ENCODE data around the gene TNS3.
"Not testable (repeated sequence)": the region's sequence is repeated elsewhere in the genome, so short reads cannot be mapped to it uniquely, and the experiment has no call there.

TNS3 gene

DNA sequence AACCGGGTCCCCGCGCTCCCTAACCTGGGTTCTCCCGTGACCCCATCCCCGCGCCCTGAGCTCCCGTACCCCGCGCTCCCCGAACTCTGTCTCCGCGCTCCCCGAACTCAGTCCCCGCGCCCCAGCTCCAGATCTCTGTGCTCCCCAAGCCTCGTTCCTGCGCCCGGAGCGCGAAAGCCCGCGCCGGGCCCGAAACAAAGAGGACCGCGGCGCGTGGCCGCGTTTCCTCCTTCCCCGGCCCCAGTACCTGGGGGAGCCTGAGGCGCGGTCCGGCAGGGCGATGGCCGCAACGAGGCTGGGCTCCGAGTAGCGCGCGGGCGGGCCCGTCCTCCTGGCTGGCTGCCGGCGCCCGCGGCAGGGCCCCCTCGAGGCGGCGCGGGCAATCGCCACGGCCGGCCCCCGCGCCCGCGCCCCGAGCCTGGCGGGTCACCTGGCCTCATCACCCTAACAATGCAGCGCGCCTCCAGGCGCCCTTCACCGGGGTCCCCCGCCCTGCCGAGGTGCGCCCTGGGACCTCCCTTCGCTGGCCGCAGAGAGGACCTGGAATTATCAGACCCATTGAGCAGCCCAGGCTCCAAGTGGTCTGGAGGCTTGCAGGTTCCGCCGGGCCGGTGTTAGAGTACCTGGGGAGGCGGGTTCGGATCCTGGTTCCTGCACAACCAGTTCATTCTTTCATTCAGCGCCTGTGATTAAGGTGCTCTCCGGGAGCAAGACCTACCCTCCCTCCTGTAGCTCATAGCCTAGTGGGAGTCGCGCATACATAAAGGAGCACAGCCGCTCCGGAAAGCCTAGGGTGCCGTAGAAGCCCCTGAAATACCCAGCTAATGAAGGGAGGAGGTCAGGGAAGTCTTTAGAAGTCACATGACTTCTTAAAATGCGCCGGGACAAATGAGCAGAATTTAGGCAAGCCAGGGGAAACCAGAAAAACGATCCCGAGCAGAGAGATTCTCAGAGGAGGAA lies at the start of gene TNS3:
Gene TNS3, minus strand, starts transcription at position 308 of the 960 bp plus-strand sequence. CDS start 142,475 bp downstream, outside the sequence.
- no peak for DNase-seq

DNA sequence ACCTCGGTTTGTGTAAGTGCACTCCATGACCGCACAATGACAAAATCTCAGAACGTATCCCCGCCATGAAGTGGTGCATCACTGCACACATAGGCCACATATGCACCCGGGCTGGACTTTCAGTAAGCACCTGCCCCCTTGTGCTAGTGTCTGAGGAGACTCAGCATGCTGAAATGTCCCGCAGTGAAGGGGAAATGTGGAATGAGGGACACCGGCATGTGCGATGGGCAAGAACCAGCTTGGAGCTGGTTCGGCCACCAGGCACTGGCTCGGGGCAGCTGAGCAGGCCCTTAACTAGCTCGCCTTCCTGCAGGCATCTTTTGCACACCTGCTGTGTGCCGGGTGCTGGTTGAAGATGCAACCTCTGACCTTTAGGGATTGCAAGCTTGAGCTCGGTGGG lies 49.8 kb upstream of the TNS3 start:
- DNase-seq, result no peak

DNA sequence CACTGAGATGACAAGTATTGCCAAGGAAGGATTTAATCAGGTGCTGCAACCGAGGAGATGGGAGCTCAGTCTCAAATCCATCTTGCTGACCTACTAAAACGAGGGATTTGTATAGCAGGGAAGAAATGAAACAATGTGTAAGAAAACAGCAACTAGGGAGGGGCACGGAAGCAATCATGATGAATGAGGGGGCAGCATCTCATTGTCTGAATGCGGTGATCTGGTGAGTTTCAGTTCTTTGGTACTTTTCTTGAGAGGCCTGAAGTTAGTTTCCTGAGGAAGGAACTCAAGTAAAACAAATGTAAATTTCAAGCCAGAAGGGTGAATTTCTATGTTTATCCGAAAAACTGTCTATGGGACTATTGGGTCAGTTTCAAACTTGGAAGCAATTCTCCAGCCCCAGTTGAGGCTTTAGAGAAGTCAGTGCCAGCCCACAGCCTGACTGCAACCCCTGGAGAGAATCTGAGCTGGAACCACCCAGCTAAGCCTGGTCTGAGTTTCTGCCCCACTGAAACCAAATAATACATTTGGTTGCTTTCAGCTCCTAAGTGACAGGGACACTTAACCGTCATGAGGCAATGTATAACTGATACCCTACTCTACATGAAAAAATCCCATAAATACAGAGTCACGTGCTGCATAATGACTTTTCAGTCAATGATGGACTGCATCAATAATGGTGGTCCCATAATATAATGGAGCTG lies 45.8 kb upstream of the TNS3 start:
- DNase-seq, result no peak

DNA sequence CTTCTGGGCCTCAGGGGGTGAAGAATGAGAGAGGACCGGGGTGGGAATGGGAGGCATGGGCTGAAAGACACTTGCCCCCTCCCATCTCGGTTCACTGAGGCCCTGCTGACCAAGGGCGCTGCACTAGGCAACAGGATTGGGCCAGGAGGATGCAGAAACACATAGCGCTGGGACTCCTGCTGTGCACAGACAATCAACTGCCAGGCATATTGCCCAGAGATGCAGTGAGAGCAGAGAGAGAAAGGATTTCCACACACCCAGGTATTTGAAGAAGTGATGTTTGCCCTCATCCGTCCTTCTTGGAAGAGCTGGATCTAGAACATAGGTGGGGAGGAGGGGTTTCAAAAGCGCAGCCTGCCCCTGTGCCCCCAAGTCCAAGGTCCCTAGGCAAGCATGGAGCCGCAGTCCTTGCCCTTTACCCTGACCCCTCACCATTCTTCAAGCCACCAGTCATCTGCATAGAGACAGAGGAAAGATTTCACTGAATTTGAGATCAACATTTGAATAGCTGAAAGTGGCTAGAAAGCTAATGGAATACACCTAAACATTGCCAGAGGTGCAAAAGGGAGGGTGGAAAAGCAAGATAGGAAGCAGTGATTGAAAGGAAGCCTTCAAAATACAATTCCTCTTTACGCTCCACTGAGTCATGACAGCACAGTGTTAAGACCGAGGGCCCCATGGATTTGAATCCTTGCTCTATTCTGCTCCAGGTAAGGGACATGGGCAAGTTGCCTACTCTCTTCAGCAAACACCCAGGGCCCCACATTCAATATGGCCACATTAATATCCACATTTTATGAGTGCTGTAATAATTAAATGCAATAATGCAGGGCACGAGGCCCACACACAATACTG lies 44.2 kb upstream of the TNS3 start:
- DNase-seq, result no peak

DNA sequence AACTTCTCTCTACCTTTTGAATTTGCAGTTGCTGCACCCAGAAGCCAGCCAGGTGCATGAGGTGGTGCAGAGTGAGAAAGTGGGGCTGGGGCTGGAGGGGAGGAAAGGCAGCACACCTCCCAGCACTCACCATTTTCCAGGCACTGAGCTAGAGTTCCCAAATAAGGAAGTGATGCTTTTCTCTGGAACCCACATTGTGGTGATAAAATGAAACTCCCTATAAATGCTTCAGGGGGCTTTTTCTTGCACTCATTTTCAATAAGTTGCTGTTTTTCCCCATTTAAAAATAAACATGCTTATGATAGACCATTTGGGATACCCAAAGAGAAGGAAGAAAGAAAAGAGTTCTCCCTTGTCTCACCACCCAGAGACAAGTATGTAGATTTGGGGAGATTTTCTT lies 42.8 kb upstream of the TNS3 start:
- DNase-seq, result no peak

DNA sequence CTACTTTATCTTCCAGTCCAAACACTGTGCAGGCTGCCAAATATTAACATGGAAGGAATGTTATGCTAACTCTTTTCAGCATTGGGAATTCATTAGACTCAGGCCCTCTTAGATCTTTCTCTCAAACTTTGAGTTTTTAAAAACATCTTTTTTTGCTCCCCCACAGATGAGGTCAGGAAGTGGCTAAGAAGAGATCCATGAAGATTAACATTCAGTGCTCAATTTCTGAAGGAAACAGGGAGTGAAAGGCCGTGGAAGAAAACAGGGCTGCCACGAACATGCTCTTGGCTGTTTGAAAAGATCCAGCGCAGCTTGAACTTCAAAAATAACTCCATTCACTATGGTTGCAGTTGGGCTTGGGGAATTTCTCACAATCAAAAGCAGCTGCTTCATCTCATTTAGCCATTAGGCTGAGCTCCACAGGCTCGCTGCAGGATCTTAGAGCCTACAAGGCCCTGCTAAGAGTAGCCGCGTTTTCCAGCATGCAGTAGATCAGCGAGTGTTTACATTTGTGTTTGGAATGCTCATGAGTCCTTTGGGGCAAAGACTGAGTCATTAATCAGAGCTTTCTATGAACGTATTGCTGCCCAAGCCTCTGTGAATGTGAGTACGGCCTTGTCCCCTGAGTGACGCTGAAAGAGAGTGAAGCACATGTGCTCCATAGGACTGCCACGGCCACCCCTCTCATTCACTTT lies 41.2 kb upstream of the TNS3 start:
- no peak for DNase-seq

DNA sequence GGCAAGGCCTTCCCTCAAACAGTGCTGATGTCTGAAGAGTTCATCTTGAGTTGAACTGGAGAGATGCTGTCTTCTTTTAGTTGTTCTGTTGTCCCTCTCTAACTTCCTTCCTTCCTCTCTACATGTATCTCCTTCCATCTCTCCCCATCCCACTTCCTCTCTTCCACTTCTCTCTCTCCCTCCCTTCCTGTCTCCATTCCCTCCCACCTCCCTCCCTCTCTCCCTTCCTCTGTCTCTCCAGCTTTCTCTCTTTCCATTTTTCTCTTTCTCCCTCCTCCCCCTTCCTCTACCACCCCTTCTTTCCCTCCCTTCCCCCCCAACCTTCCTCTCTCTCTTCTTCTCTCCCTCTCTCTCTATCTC lies 40.7 kb upstream of the TNS3 start:
- no peak for DNase-seq

DNA sequence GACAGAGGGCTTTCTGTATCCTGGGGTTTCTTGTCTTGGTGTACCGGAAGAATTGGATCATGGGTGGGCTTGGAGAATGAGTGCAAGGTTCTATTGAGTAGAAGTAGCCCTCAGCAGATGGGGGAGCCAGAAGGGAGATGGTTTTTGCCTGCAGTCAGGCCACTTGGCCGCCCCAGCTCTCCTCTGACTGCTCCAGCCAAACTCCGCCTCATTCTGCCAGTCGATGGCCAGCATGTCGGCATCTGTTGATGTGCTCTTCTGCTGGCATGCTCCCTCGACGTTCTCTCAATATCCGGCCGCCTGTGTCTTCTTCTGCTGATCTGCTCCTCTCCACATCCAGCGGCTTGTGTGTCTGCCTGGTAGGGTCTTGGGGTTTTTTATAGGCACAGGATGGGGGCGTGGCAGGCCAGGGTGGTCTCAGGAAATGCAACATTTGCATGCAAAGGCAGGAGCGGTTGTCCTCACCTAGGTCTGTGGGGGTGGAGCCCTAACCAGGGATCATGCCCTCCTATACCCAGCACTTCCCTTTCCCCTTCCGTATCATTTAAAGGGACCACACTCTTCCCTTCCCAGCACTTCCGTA lies 40.2 kb upstream of the TNS3 start:
- no peak for DNase-seq

DNA sequence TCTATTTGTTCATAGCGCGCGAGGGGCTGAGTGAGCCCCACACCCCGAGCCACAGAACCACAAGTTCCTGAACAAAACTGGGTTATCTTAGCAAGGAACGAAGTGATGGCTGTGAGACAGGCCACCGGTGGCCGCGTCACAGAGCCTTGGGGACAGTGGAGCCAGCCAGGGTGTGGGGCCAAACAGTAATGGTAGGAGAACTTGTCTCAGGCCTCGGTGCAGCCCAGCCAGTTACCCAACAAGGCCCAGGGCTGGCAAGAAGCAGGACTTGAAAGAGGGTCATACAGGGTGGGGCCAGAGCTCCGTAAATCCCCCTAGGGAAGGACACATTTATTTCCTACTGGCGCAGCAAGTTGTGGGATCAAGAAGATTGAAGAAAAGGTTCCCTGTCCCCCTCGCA lies 39.4 kb upstream of the TNS3 start:
- no peak for DNase-seq

DNA sequence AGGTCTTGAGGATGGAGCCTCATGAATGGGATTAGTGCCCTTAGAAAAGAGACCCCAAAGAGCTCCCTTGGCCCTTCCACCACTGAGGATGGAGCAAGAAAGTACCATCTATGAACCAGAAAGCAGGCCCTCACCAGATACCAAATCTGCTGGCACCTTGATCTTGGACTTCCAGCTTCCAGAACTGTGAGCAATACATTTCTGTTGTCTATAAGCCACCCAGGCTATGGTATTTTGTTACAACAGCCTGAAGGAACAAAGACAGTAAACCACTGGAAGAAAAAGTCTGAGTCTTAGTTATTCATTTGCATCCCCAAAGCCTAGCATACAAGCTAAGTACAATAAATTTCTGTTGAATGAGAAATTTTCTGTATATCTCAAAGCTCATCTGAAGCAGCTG lies 37.9 kb upstream of the TNS3 start:
- no peak for DNase-seq

DNA sequence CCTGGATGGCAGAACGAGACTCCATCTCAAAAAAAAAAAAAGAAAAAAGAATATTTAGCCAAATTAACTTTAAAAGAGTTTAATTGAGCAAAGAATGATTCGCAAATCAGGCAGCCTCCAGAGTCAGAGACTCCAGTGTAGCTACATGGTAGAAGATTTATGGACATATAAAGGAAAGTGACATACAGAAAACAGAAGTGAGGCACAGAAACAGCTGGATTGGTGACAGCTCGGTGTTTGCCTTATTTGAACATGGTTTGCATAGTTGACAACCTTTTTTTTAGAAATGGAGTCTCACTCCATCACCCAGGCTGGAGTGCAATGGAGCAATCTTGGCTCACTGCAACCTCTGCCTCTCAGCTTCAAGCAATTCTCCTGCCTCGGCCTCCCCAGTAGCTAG lies 35.2 kb upstream of the TNS3 start:
- DNase-seq, result no peak

DNA sequence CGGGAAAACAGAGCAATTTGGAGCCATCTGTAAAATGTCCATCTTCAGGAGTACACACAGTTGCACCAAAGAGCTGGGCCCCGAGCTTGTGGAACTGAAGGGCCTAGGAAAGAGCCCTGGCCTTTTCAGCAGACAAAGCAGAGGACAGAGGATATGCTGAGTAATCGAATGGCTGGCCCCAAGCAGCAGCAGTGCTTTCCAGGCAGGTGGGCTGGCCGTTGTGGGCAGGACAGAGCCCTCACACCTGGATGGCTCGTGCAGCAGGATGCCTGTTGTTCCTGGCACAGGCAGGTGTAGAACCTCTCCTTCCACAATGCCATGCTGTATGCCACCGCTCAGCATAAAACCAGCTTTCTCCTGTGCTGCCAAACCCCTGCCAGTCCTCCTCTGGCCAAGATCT lies 32.5 kb upstream of the TNS3 start:
- DNase-seq, result no peak

DNA sequence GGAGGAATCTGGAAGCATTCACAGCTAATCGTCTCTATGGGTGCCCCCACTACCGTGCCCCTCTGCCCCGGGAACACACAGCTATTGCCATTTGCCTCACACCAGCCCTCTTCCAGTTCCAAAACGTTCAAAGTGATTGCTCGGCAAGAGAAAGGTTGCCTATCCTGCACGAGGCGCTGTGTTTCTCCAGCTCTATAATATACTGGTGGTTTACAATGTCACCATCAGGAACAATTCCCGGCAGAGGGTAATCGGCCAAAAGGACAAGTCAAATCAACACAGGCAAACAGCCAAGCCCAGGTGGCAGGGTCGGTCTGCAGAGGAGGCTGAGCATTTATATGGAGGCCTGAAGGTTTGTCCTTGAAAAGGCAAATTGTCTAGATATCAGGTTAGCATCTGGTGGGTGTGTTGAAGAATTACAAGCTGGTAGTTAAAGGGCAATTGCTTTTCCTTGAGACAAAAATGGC lies 29.2 kb upstream of the TNS3 start:
- DNase-seq, result no peak

DNA sequence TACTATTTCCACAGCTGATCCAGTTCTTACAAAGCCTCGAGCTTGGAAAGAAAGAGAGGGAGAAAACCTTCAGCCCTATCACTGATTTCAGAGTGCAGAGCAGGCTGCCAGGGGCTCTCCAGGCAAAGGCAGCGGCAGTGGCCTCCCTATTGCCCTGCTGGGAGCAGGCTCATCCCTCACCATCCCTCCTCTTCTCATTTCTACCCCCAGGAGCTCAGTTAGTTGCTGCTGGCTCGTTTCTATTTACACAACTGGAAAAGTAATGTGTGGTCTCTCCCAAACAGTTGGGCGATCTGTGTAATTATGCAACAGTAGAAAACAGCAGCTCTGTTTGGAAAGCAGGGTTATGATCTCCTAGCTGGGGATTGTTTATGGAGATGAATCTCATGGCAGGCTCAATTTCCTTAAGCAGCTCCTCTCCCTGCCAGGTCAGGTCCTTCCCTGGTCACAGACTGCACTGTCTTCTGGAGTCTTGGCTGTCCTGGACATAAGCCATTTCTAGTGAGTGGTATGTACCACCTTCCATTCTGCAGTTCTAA lies 28.7 kb upstream of the TNS3 start:
- DNase-seq, result no peak

DNA sequence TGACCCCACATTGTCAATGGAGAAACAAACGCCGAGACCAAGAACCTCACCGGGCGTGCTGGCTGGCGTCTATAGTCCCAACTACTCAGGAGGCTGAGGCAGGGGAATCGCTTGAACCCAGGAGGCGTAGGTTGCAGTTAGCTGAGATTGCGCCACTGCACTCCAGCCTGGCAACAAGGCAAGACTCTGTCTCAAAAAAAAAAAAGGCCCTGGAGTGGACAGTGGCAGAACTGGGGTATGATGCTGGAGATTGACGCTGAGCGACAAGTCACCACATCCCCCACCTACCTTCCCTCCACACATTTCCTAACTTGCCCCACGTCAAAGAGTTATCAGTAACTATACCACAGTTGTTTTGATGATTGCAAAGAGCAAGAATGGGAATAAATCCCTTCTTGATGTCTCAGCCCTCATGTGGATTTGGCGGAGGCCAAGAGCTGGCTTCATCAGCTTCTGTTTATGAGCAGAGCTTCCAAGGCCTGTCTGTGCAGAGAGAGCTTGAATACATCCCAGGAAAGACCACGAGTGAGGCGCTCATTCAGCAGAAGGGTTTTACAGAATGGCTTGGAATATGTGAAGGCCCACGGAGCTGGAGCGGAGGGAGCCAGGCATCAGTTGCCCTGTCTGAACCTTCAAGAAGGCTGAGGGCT lies 28.0 kb upstream of the TNS3 start:
- DNase-seq, result no peak

DNA sequence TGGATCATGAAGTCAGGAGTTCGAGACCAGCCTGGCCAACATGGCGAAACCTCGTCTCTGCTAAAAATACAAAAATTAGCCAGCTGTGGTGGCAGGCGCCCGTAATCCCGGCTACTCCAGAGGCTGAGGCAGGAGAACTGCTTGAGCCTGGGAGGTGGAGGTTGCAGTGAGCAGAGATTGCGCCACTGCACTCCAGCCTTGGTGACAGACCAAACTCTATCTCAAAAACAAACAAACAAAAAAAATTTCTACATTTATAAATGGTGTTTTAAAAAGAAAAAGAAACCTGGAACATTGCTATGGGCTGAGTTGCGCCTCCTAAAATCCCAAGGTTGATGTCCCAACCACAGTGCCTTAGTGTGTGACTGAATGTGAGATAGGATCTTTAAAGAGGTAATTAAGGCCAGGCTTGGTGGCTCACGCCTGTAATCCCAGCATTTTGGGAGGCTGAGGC lies 24.7 kb upstream of the TNS3 start:
- DNase-seq, result not testable (repeated sequence)

DNA sequence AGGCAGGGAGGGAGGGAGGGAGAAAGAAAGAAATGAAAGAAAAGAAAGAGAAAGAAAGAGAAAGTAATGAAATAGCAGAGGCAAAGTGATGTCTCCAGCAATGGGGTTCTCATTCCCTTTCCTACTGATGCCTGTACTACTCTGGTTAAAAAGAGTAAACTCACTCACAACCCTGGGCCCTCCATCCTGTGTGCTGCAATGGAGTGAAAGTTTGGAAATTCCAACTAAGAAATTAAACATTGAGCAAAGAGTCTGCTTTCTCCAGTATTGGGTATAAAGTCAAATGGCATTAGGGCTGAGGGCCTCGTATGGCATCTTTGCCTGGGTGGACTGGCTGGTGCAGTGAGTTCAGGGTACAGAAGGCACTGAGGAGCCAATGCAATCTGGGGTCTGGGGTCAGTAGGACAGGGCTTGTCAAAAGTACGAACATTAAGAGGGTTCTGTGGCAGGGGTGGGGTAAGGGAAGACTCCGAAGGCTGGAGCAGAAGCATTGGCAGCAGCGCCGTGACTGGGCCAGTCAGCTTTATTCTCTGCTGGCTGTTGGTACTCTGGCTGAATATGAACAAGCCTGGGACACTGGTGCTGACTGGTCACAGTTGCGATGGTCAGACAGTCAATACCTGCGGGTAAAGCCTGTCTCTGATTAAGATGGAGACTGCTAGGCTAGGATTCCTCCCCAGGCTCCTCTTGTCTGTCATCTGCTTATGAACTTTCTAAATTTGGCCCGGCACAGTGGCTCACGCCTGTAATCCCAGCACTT lies 24.1 kb upstream of the TNS3 start:
- DNase-seq, result no peak

DNA sequence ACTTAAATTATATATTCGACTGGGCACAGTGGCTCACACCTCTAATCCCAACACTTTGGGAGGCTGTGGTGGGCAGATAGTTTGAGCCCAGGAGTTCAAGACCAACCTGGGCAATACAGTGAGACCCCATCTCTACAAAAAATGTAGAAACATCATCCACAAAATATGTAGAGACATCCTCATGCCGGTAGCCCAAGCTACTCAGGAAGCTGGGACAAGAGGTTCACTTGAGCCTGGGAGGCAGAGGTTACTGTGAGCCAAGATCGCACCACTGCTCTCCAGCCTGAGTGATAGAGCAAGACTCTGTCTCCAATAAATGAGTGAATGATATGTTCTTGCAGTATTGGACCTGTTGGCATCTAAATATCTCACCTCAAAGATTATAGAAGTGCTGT lies 22.6 kb upstream of the TNS3 start:
- no peak for DNase-seq

DNA sequence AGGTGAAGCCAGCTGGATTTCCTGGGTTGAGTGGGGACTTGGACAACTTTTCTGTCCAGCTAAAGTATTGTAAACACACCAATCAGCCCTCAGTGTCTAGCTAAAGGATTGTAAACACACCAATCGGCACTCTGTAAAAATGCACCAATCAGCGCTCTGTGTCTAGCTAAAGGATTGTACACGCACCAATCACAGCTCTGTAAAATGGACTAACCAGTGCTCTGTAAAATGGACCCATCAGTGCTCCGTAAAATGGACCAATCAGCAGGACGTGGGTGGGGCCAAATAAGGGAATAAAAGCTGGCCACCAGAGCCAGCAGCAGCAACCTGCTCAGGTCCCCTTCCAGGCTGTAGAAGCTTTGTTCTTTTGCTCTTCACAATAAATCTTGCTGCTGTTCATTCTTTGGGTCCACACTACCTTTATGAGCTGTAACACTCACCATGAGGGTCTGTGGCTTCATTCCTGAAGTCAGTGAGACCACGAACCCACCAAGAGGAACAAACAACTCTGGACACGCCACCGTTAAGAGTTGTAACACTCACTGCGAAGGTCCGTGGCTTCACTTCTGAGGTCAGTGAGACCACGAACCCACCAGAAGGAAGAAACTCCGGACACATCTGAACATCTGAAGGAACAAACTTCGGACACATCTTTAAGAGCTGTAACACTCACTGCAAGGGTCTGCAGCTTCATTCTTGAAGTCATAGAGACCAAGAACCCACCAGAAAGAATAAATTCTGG lies 21.8 kb upstream of the TNS3 start:
- DNase-seq, result not testable (repeated sequence)
